Adipocyte (in vitro differentiated cells): ENCODE results near the gene TRIO.
"Not testable (repeated sequence)": the region's sequence is repeated elsewhere in the genome, so short reads cannot be mapped to it uniquely, and the experiment has no call there.

Experiments
- DNase-seq: peaks from one replicate; pipeline ENCODE4 v3.0.0-alpha.2; 2015; ENCODE audit warnings: low read depth
- H3K27me3 ChIP-seq: replicated peaks from 2 replicates; pipeline ENCODE4 v1.7.0; 2013; ENCODE audit warnings: mild to moderate bottlenecking, low read length, moderate library complexity; ENCODE audit not compliant: control insufficient read depth, insufficient read depth
- H3K36me3 ChIP-seq: 2 replicates; pipeline ENCODE4 v1.7.0; 2013; ENCODE audit warnings: low read length, mild to moderate bottlenecking, moderate library complexity; ENCODE audit not compliant: control insufficient read depth, insufficient read depth, severe bottlenecking
- H3K4me1 ChIP-seq: 2 replicates; pipeline ENCODE4 v1.7.0; 2013; ENCODE audit warnings: mild to moderate bottlenecking, low read length, moderate library complexity; ENCODE audit not compliant: control insufficient read depth, insufficient read depth
- H3K4me3 ChIP-seq: 2 replicates; pipeline ENCODE4 v1.7.0; 2013; ENCODE audit warnings: mild to moderate bottlenecking, low read length, moderate library complexity
- H3K9ac ChIP-seq: 2 replicates; pipeline ENCODE4 v1.7.0; 2013; ENCODE audit warnings: mild to moderate bottlenecking, low read length, moderate library complexity
- H3K9me3 ChIP-seq: 2 replicates; pipeline ENCODE4 v1.7.0; 2013; ENCODE audit warnings: mild to moderate bottlenecking, low read length, moderate library complexity; ENCODE audit not compliant: control insufficient read depth

Gene TRIO

GRCh38 chr5:14376789-14377188, 233.6 kb downstream of the TRIO start:
- H3K4me3 ChIP-seq = no peak overlapping the region
- H3K9me3 ChIP-seq = no peaks in the 10 kb centered on the region
- peaks cover 21% of the 10 kb centered on the region for H3K4me1 ChIP-seq
- no peaks in the 10 kb centered on the region for H3K27me3 ChIP-seq
- H3K9ac ChIP-seq = no peak overlapping the region
- H3K36me3 ChIP-seq = peaks cover 91% of the 10 kb centered on the region
- no peak for DNase-seq

GRCh38 chr5:14379739-14380497, 236.8 kb downstream of the TRIO start:
- H3K9ac ChIP-seq = no peak overlapping the region
- no peak overlapping the region for H3K4me3 ChIP-seq
- peaks cover 90% of the 10 kb centered on the region for H3K36me3 ChIP-seq
- peaks cover 26% of the 10 kb centered on the region for H3K4me1 ChIP-seq
- DNase-seq = no peak
- no peaks in the 10 kb centered on the region for H3K27me3 ChIP-seq
- H3K9me3 ChIP-seq = no peaks in the 10 kb centered on the region

- Histone ChIP-seq H3K9ac (no peak overlapping the region), H3K9me3 (no peaks in the 10 kb centered on the region), H3K36me3 (peaks cover 89% of the 10 kb centered on the region), H3K27me3 (no peaks in the 10 kb centered on the region), H3K4me3 (no peak overlapping the region), H3K4me1 (peaks cover 18% of the 10 kb centered on the region)
- peak; percentile 18 for DNase-seq
Measured at GRCh38 chr5:14380712-14381111, 237.6 kb downstream of the TRIO start.

GRCh38 chr5:14382640-14383039, 239.5 kb downstream of the TRIO start:
- H3K27me3 ChIP-seq = no peaks in the 10 kb centered on the region
- no peak overlapping the region for H3K4me3 ChIP-seq
- no peak overlapping the region for H3K9ac ChIP-seq
- peaks cover 85% of the 10 kb centered on the region for H3K36me3 ChIP-seq
- H3K9me3 ChIP-seq = no peaks in the 10 kb centered on the region
- DNase-seq = no peak
- peaks cover 10% of the 10 kb centered on the region for H3K4me1 ChIP-seq

- Histone ChIP-seq H3K9ac (no peak overlapping the region), H3K4me3 (no peak overlapping the region), H3K4me1 (peaks cover 10% of the 10 kb centered on the region), H3K27me3 (no peaks in the 10 kb centered on the region), H3K9me3 (no peaks in the 10 kb centered on the region), H3K36me3 (peaks cover 85% of the 10 kb centered on the region)
- DNase-seq = no peak
Measured at GRCh38 chr5:14383923-14384322, 240.8 kb downstream of the TRIO start.

- DNase-seq = no peak
- H3K4me3 ChIP-seq = no peak overlapping the region
- H3K36me3 ChIP-seq = peaks cover 85% of the 10 kb centered on the region
- no peaks in the 10 kb centered on the region for H3K9me3 ChIP-seq
- peaks cover 10% of the 10 kb centered on the region for H3K4me1 ChIP-seq
- no peak overlapping the region for H3K9ac ChIP-seq
- no peaks in the 10 kb centered on the region for H3K27me3 ChIP-seq
Measured at GRCh38 chr5:14385019-14385418, 241.9 kb downstream of the TRIO start.

- H3K27me3 ChIP-seq = no peaks in the 10 kb centered on the region
- H3K36me3 ChIP-seq = peaks cover 87% of the 10 kb centered on the region
- H3K9ac ChIP-seq = no peak overlapping the region
- peaks cover 10% of the 10 kb centered on the region for H3K4me1 ChIP-seq
- H3K4me3 ChIP-seq = no peak overlapping the region
- H3K9me3 ChIP-seq = no peaks in the 10 kb centered on the region
- DNase-seq = no peak
Measured at GRCh38 chr5:14386884-14387624, 243.9 kb downstream of the TRIO start.

- H3K36me3 ChIP-seq = peaks cover 84% of the 10 kb centered on the region
- no peak for DNase-seq
Measured at GRCh38 chr5:14388741-14389140, 245.6 kb downstream of the TRIO start.

GRCh38 chr5:14392552-14392951, 249.4 kb downstream of the TRIO start:
- H3K27me3 ChIP-seq, H3K9me3 ChIP-seq, H3K4me3 ChIP-seq, DNase-seq, H3K9ac ChIP-seq: not testable (repeated sequence)
- peaks cover 93% of the 10 kb centered on the region for H3K36me3 ChIP-seq
- peaks cover 11% of the 10 kb centered on the region for H3K4me1 ChIP-seq

More at GRCh38 chr5:14388741-14389140, 245.6 kb downstream of the TRIO start:
- no peak overlapping the region for H3K4me3 ChIP-seq
- no peaks in the 10 kb centered on the region for H3K4me1 ChIP-seq
- H3K9me3 ChIP-seq = no peaks in the 10 kb centered on the region
- no peaks in the 10 kb centered on the region for H3K27me3 ChIP-seq
- no peak overlapping the region for H3K9ac ChIP-seq

- H3K9me3 ChIP-seq = no peaks in the 10 kb centered on the region
- H3K9ac ChIP-seq = no peak overlapping the region
- no peak for DNase-seq
- H3K4me1 ChIP-seq = peaks cover 23% of the 10 kb centered on the region
- no peaks in the 10 kb centered on the region for H3K27me3 ChIP-seq
- peaks cover 88% of the 10 kb centered on the region for H3K36me3 ChIP-seq
- H3K4me3 ChIP-seq = no peak overlapping the region
Measured at GRCh38 chr5:14394365-14394764, 251.2 kb downstream of the TRIO start.

- peaks cover 82% of the 10 kb centered on the region for H3K36me3 ChIP-seq
- H3K27me3 ChIP-seq = no peaks in the 10 kb centered on the region
- no peak overlapping the region for H3K9ac ChIP-seq
- no peak overlapping the region for H3K4me3 ChIP-seq
- no peak for DNase-seq
- H3K4me1 ChIP-seq = peaks cover 34% of the 10 kb centered on the region
- H3K9me3 ChIP-seq = no peaks in the 10 kb centered on the region
Measured at GRCh38 chr5:14395411-14395810, 252.3 kb downstream of the TRIO start.
